HG02943 (cell line): ENCODE data around the gene SFRP5.

ENCODE experiments used
- ATAC-seq: cut with Tn5 transposase; IDR thresholded peaks from one replicate; pipeline ENCODE4 v1.9.1; 2021; ENCODE audit warnings: mild to moderate bottlenecking, low read depth, moderate library complexity; ENCODE audit not compliant: unreplicated experiment

The SFRP5 gene

GRCh38 chr10:97788552-97789442 is 17.0 kb upstream of the SFRP5 start:
- no peak for ATAC-seq

- ATAC-seq = no peak
Observed at GRCh38 chr10:97785731-97786130, 13.9 kb upstream of the SFRP5 start.

DNA sequence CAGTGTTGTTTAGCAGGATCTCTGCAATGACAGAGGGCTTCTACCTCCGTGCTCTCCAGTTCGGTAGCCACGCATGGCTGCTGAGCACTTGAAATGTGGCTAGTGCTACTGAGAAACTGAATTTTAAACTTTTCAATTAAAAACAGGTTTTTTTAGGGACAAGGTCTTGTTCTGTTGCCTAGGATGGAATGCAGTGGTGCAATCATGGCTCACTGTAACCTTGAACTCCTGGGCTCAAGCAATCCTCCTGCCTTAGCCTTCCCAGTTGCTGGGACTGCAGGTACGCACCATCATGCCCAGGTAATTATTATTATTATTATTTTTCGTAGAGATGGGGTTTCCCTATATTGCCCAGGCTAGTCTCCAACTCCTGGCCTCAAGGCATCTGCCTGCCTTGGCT is 13.4 kb upstream of the SFRP5 start:
- ATAC-seq = no peak

DNA sequence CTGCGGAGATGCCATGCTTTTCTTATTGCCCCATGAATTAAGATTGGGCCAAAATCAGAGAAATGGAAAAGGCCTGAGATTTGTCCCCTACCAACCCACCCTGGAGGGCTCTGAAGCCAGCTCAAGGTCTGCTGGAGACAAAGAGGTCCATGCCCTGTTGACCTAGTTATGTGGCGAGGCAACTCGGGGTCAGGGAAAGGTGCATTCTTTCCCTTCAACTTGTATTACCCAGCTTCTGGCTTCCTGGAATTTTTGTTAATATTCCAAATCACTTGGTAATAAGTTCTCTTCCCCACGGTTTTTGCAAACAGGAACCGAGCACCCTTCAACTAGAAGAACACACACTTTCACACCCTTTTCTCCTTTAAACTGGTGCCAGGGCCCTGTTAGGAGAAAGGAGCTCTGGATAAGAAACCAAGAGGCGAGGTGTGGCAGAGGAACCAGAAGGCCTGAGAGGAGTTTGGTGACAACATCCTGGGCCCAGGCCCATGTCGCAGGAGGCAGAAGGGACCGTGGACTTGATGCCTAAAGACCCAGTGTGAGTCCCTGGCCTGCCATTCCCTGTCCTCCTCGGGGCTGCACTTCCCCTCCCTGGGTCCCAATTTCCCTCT is 12.5 kb upstream of the SFRP5 start:
- ATAC-seq = no peak

- ATAC-seq = no peak
Observed at GRCh38 chr10:97782455-97783228, 10.8 kb upstream of the SFRP5 start.

GRCh38 chr10:97781618-97782331 is 10.0 kb upstream of the SFRP5 start:
- no peak for ATAC-seq

GRCh38 chr10:97780841-97781617 is 9.2 kb upstream of the SFRP5 start:
- ATAC-seq = no peak

- no peak for ATAC-seq
Observed at GRCh38 chr10:97779975-97780374, 8.2 kb upstream of the SFRP5 start.

DNA sequence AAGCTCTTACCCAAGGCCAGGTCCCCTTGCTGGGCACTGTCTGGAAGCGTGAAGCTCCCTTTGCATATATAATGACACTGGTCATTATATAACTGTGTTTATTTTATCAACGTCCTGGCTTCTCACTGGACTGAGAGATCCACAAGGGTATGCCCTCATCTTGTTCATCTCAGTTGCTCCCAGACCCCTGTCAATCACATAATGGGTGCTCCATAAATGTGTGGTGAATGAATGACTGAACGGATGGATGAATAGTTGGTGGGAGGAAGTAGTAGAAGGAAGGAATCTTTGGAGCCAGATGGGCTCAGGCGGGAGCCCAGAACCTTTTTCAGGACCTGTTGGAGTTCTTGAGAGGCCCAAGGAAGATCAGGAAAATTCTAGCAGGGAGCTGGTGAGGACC is 7.7 kb upstream of the SFRP5 start:
- no peak for ATAC-seq

GRCh38 chr10:97778452-97779302 is 6.9 kb upstream of the SFRP5 start:
- no peak for ATAC-seq

- ATAC-seq = no peak
Observed at GRCh38 chr10:97777143-97777542, 5.3 kb upstream of the SFRP5 start.

DNA sequence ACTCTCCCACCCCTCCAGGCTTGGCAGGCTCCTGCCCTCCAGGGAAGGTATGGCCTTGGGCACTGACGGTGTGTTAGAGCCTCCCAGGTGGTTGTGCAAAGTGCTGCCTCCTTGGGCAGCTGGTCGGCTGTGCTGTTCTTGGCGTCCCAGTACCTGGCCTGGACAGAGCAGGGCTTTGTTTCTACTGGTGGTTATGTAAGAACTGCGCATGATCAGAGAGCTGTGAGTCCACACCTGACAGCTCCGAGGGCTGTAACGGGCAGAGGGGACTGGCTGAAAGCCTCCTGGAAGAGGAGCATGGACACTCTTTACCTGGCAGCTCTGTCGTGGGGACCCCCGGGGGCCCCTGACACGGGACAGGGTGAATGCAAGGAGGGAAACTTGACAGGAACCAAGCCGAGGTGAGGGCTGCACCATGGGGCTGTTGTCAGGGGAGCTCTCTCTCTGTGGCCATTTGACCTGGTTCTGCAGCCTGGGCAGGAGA is 3.1 kb upstream of the SFRP5 start:
- no peak for ATAC-seq

DNA sequence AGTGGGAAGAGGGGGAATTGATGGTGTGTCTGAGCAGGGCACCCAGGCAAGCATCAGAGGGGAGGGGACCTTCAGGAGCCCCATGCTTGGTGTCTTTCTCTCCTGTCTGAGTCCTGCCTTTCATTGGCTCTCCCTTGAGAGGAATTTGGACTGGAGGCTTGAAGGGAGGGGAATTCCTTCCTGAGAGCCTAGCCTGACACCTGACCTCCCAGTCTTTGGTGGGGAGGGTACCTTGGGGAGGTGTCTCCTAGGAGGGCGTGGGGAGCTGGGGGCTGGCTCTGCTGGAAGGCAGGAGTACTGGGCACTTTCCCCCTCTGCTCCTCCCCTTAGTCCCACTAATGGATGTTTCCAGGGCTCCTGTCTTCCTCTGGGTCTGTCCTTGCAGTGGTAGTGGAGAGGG is 1.3 kb upstream of the SFRP5 start:
- ATAC-seq = no peak

DNA sequence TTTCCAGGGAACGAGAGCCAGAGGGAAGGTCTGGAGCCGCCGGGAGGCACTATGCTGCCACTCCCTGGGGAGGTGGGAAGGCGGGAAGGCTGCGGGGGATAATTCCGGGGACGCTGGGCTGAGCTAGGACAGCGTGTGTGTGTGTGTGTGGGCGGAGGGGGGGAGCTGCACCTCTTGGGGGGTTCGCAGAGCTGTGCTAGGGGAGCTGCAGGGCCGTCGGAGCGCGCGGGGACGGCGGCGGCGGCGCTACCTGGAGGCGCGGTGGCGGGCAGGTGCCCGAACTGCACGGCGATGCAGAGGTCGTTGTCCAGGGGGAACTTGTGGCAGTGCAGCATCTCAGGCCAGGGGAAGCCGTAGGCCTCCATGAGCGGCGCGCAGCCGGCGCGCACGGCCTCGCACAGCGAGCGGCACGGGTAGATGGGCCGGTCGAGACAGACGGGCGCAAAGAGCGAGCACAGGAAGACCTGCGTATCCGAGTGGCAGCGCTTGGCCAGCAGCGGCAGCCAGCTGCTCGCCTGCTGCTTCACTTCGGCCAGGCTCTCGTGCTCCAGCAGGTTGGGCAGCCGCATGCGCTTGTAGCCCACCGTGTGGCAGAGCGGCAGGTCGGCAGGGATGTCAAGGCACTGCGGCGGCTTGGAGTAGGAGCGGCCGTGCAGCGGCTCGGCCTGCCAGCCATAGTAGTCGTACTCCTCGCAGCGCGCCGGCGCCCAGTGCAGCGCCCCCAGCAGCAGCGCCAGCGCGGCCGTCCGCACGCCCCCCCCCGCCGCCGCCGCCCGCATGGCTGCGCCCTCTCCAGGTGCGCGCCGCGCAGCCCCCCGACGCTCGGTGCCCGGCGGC is 526 bp downstream of the SFRP5 start:
- ATAC-seq = no peak

DNA sequence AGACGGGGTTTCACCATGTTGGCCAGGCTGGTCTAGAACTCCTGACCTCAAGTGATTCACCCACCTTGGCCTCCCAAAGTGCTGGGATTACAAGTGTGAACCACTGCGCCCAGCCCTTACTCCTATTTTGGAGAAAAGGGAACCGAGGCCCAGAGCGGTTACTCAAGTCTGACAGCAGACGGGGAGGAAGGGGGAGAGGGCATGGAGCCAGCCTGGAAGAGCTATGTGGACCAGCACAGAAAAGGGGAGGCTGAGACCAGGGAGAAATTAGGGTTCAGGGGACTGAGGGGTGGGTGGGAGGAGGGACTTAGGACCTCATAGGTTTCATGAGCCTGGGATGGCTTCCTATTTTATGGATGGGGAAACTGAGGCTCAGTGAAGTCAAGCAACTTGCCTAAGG is 1.5 kb downstream of the SFRP5 start:
- no peak for ATAC-seq

DNA sequence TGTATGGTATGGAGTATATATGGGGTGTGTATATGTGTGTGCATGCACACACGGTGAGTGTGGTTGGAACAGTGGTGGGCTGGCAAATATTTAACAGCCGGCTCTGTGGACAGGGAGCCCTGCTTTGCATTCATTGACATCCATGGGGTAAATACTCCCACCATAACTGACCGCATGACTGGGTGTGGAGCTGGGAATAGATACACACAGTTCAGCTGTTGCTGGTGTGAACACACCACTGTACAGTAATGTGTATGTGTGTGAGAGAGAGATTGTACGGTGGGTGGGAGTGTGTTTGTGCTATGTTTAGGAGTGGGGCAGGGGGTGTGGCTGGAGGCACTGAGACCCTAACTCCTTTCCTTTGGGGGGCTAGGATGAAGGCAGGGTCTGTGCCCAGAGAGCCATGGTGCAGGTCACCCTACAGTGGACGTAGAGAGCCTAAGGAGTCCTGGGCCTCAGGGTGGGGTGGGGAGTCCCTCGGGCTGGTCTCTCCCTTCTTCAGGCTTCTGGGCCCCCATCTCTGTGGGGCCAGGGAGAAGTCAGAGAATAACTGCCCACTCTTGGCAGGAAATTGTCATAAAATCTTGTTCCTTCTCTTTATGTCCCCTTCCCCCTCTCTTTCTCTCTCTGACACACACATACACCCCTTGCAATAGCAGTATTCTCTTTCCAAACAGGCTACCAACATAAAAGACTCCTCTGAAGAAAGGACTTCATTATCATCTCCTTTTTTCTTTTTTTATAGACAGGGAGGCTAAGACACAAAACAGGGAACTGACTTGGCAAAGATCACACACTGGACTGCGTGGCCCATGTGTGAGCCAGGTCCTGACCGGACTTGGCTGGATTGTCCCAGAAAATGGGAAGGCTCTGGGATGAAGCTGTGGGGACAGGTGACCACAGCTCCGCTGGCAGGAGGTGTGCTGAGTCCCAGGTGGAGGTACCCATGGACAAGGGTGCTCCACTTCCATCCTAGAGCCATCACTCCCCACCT is 3.2 kb downstream of the SFRP5 start:
- no peak for ATAC-seq
